ENCODE measurements around the gene SPTBN5.

SPTBN5 gene

GRCh38 chr15:41890050-41890690 is 3.7 kb downstream of the SPTBN5 start:
- peaks cover 26% of the 10 kb centered on the region for H3K36me3 Mint-ChIP-seq (ENCODE audit: low read depth)
- peaks cover 39% of the 10 kb centered on the region for H3K4me1 Mint-ChIP-seq (ENCODE audit: low read depth)
- H3K27ac Mint-ChIP-seq: peak overlapping the region; percentile 9
- H3K4me3 Mint-ChIP-seq: no peak overlapping the region
- no peaks in the 10 kb centered on the region for H3K9me3 Mint-ChIP-seq
- intact Hi-C loops (cut with micrococcal nuclease): no loop called here
- H3K27me3 Mint-ChIP-seq: peaks cover 2% of the 10 kb centered on the region

GRCh38 chr15:41888662-41889253 is 5.1 kb downstream of the SPTBN5 start:
- peaks cover 25% of the 10 kb centered on the region for H3K4me1 Mint-ChIP-seq (ENCODE audit: low read depth)
- H3K36me3 Mint-ChIP-seq (ENCODE audit: low read depth): peaks cover 25% of the 10 kb centered on the region
- H3K9me3 Mint-ChIP-seq: no peaks in the 10 kb centered on the region
- H3K27ac Mint-ChIP-seq: no peak overlapping the region
- no peak overlapping the region for H3K4me3 Mint-ChIP-seq
- intact Hi-C loops (cut with micrococcal nuclease): no loop called here
- H3K27me3 Mint-ChIP-seq: peaks cover 2% of the 10 kb centered on the region

- Mint-ChIP-seq H3K4me3 (no peak overlapping the region), H3K4me1 (ENCODE audit: low read depth) (peaks cover 25% of the 10 kb centered on the region), H3K27ac (no peak overlapping the region), H3K36me3 (ENCODE audit: low read depth) (peaks cover 25% of the 10 kb centered on the region), H3K27me3 (peaks cover 6% of the 10 kb centered on the region), H3K9me3 (no peaks in the 10 kb centered on the region)
- intact Hi-C loops (cut with micrococcal nuclease): no loop called here
Observed at GRCh38 chr15:41887893-41888292, 6.0 kb downstream of the SPTBN5 start.

- Mint-ChIP-seq H3K27ac (no peak overlapping the region), H3K4me1 (ENCODE audit: low read depth) (peaks cover 26% of the 10 kb centered on the region), H3K27me3 (peaks cover 11% of the 10 kb centered on the region), H3K36me3 (ENCODE audit: low read depth) (peaks cover 25% of the 10 kb centered on the region), H3K9me3 (no peaks in the 10 kb centered on the region), H3K4me3 (no peak overlapping the region)
- intact Hi-C loops (cut with micrococcal nuclease): no loop called here
Observed at GRCh38 chr15:41887161-41887560, 6.7 kb downstream of the SPTBN5 start.

GRCh38 chr15:41886741-41887140 is 7.1 kb downstream of the SPTBN5 start:
- Mint-ChIP-seq H3K27me3 (peaks cover 12% of the 10 kb centered on the region), H3K4me3 (no peak overlapping the region), H3K9me3 (no peaks in the 10 kb centered on the region), H3K27ac (peak overlapping the region; percentile 22), H3K4me1 (ENCODE audit: low read depth) (peaks cover 26% of the 10 kb centered on the region), H3K36me3 (ENCODE audit: low read depth) (peaks cover 25% of the 10 kb centered on the region)
- intact Hi-C loops (cut with micrococcal nuclease): no loop called here

- H3K36me3 Mint-ChIP-seq (ENCODE audit: low read depth): peaks cover 32% of the 10 kb centered on the region
- no peaks in the 10 kb centered on the region for H3K9me3 Mint-ChIP-seq
- no peak overlapping the region for H3K4me3 Mint-ChIP-seq
- H3K4me1 Mint-ChIP-seq (ENCODE audit: low read depth): peaks cover 32% of the 10 kb centered on the region
- peaks cover 21% of the 10 kb centered on the region for H3K27me3 Mint-ChIP-seq
- intact Hi-C loops (cut with micrococcal nuclease): no loop called here
- no peak overlapping the region for H3K27ac Mint-ChIP-seq
Observed at GRCh38 chr15:41885841-41886240, 8.0 kb downstream of the SPTBN5 start.

- peaks cover 37% of the 10 kb centered on the region for H3K36me3 Mint-ChIP-seq (ENCODE audit: low read depth)
- intact Hi-C loops (cut with micrococcal nuclease): no loop called here
- no peak overlapping the region for H3K4me3 Mint-ChIP-seq
- H3K27ac Mint-ChIP-seq: no peak overlapping the region
- peaks cover 32% of the 10 kb centered on the region for H3K4me1 Mint-ChIP-seq (ENCODE audit: low read depth)
- no peaks in the 10 kb centered on the region for H3K9me3 Mint-ChIP-seq
- H3K27me3 Mint-ChIP-seq: peaks cover 26% of the 10 kb centered on the region
Observed at GRCh38 chr15:41885321-41885720, 8.5 kb downstream of the SPTBN5 start.

GRCh38 chr15:41884458-41884857 is 9.4 kb downstream of the SPTBN5 start:
- H3K9me3 Mint-ChIP-seq: no peaks in the 10 kb centered on the region
- intact Hi-C loops (cut with micrococcal nuclease): no loop called here
- H3K4me1 Mint-ChIP-seq (ENCODE audit: low read depth): peaks cover 32% of the 10 kb centered on the region
- H3K27ac Mint-ChIP-seq: no peak overlapping the region
- H3K36me3 Mint-ChIP-seq (ENCODE audit: low read depth): peaks cover 42% of the 10 kb centered on the region
- peaks cover 32% of the 10 kb centered on the region for H3K27me3 Mint-ChIP-seq
- no peak overlapping the region for H3K4me3 Mint-ChIP-seq

- no peaks in the 10 kb centered on the region for H3K9me3 Mint-ChIP-seq
- peaks cover 47% of the 10 kb centered on the region for H3K36me3 Mint-ChIP-seq (ENCODE audit: low read depth)
- peaks cover 22% of the 10 kb centered on the region for H3K4me1 Mint-ChIP-seq (ENCODE audit: low read depth)
- H3K27me3 Mint-ChIP-seq: peaks cover 36% of the 10 kb centered on the region
- intact Hi-C loops (cut with micrococcal nuclease): no loop called here
- no peak overlapping the region for H3K4me3 Mint-ChIP-seq
- H3K27ac Mint-ChIP-seq: no peak overlapping the region
Observed at GRCh38 chr15:41883484-41883825, 10.4 kb downstream of the SPTBN5 start.

- Mint-ChIP-seq H3K9me3 (no peaks in the 10 kb centered on the region), H3K27ac (no peak overlapping the region), H3K4me1 (ENCODE audit: low read depth) (peaks cover 20% of the 10 kb centered on the region), H3K27me3 (peaks cover 36% of the 10 kb centered on the region), H3K4me3 (no peak overlapping the region), H3K36me3 (ENCODE audit: low read depth) (peaks cover 47% of the 10 kb centered on the region)
- intact Hi-C loops (cut with micrococcal nuclease): no loop called here
Observed at GRCh38 chr15:41882689-41883483, 11.0 kb downstream of the SPTBN5 start.

GRCh38 chr15:41881920-41882688 is 11.7 kb downstream of the SPTBN5 start:
- Mint-ChIP-seq H3K36me3 (ENCODE audit: low read depth) (peaks cover 40% of the 10 kb centered on the region), H3K4me1 (ENCODE audit: low read depth) (peaks cover 20% of the 10 kb centered on the region), H3K27ac (no peak overlapping the region), H3K9me3 (no peaks in the 10 kb centered on the region), H3K27me3 (peaks cover 36% of the 10 kb centered on the region), H3K4me3 (no peak overlapping the region)
- intact Hi-C loops (cut with micrococcal nuclease): no loop called here

GRCh38 chr15:41881550-41881919 is 12.3 kb downstream of the SPTBN5 start:
- Mint-ChIP-seq H3K4me3 (no peak overlapping the region), H3K4me1 (ENCODE audit: low read depth) (peaks cover 20% of the 10 kb centered on the region), H3K27me3 (peaks cover 36% of the 10 kb centered on the region), H3K9me3 (no peaks in the 10 kb centered on the region), H3K27ac (no peak overlapping the region), H3K36me3 (ENCODE audit: low read depth) (peaks cover 34% of the 10 kb centered on the region)
- intact Hi-C loops (cut with micrococcal nuclease): no loop called here

GRCh38 chr15:41881086-41881485 is 12.8 kb downstream of the SPTBN5 start:
- intact Hi-C loops (cut with micrococcal nuclease): no loop called here
- Mint-ChIP-seq H3K27ac (no peak overlapping the region), H3K9me3 (no peaks in the 10 kb centered on the region), H3K4me3 (no peak overlapping the region), H3K4me1 (ENCODE audit: low read depth) (peaks cover 20% of the 10 kb centered on the region), H3K36me3 (ENCODE audit: low read depth) (peaks cover 31% of the 10 kb centered on the region), H3K27me3 (peaks cover 36% of the 10 kb centered on the region)
